ENCODE data around the gene IL16.

The IL16 gene

DNA sequence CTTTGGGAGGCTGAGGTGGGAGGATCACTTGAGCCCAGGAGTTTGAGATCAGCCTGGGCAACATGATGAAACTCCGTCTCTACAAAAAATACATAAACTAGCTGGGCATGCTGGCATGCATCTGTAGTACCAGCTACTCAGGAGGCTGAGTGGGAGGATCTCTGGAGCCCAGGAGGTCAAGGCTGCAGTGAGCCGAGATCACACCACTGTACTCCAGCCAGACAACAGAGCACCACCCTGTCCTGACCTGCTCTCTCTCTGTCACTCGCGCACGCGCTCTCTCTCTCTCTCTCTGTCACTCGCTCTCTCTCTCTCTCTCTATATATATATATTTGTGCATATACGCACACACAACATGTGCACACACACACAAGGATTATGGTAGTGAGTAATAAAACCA lies 61.8 kb downstream of the IL16 start:
- no peak for DNase-seq

GRCh38 chr15:81259760-81260298 lies 63.1 kb downstream of the IL16 start:
- no peak for DNase-seq

DNA sequence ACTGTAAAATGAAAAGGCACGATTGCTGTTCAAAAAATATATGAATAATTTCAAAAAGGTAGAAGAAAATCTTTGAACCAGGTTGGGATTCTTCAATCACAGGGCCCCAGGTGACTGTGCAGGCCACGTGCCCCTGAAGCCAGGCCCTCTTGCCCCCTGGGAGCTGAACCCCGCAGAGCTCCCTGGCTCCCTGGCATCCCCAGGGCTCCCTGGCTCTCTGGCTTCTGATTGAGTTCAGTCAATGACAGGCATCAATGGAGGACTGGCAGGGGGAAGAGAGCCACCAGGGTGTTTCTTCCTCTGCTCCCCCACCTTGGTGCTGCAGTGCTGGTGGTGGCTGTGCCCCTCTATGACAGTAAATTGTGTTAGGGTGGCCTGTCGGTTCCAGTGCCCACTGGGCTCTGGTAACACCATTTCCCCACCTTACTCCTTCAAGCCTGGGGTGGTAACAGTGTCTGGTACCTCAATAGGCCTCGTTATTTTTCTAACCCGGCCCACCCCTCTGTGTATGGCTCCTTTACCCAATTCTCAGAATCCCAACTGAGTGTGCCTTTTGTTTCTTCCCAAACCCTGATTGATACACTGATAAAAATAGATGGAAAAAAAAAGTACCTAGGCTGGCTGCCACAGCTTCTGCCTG lies 64.6 kb downstream of the IL16 start:
- no peak for DNase-seq

- no peak for DNase-seq
Measured at GRCh38 chr15:81263477-81263876, 66.8 kb downstream of the IL16 start.

DNA sequence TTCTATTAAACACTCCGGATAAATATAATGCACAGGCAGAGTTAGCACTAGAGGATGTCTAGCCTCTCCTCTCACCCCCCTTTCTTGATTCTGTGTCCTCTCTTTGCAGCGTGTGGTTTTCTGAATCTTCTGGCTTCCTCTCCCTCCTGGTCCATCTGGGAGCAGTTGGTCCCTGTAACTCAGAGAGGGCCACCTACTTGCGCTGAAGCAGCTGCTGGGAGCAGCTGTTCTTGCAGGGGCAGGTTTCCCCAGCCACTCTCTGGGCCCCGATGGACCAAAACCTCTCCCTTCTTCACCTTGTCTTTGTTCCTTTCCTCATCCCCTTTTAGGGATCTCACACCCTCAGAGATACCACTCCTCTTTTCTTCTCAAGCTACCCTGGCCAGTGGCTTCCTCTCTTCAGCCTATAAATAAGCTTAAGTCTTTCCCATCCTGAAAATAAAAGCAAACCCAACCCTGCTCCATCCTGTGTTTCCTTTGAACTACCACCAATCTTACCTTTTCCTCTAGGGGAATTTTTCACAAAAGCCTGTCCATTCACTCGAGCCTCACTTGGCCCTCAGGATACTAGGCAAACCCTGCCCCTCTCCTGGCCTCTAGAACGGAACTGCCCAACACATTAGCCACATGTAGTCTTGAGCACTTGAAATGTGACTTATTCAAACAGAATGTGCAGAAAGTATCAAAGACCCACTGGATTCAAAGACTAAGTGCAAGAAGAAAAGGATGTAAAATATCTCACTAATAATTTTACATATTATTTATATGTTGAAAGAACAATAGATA lies 67.6 kb downstream of the IL16 start:
- no peak for DNase-seq

DNA sequence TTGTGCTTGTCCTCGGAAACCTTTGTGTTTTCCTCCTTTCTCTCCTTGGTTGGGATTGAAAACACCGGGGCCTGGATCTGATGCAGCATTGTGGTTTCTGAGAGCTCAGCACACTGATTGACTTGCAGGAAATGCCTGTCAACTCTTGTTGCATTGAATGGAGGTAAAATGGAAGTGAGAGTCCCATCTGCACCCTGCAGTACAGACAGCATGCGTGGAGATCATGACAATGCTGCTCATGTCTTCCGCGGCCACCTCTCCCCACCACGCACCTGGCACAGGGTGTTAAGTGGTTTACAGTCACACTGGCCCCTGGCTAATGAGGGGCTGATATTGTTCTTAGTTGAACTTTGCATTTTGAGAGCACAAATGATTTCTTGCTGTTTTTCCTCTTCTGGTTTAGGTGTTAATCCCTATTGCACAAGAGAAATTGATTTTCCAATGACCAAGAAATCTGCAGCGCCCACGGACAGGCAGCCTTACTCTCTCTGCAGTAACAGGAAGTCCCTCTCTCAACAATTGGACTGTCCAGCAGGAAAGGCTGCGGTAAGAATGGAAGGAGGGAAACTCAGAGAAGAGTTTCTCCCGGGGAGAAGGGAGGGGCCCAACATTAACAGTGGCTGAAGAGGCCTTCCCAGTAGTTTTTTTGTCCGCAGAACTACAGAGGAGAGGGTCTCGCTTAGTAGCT lies 68.7 kb downstream of the IL16 start:
- no peak for DNase-seq

DNA sequence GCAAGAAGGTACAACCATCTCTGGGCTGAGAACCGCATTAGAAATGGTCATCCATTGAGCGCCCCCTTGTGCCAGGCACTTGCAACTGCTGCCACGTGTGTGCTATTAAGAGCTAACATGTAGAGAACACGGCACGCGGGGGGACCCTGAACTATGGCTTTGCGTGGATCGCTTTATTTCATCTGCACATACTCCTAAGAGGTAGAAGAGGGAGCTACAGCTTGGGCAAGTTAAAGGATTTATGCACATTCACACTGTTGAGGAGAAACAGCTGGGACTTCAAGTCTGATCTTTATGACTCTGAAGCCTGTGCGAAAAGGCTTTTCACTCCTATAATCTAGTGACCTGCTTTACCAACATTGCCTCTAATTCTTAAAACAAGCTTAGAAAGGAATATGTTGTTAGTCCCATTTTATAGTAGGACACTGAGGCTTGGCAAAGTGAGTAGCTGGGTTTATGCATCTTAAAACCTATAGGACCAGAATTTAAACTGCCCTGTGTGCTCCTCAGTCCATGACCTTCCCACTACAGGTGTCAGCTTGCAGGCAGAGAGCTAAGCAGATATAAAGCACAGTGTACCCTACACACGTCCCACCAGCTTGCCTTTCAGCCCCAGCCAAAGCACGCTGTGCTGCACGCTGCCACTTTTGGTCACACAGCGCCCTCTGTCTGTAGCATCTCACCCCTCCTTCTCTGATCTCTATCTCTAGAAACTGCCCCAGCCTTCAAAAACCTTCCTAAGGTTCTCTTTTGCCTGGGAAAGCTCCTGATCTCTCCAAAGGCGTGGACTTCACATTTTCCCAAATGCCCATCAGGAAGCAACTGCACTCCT lies 69.5 kb downstream of the IL16 start:
- peak; percentile 89 for DNase-seq

GRCh38 chr15:81268340-81268739 lies 71.7 kb downstream of the IL16 start:
- no peak for DNase-seq

- DNase-seq, result no peak
Measured at GRCh38 chr15:81268881-81269601, 72.4 kb downstream of the IL16 start.

GRCh38 chr15:81270188-81270587 lies 73.5 kb downstream of the IL16 start:
- DNase-seq, result no peak

DNA sequence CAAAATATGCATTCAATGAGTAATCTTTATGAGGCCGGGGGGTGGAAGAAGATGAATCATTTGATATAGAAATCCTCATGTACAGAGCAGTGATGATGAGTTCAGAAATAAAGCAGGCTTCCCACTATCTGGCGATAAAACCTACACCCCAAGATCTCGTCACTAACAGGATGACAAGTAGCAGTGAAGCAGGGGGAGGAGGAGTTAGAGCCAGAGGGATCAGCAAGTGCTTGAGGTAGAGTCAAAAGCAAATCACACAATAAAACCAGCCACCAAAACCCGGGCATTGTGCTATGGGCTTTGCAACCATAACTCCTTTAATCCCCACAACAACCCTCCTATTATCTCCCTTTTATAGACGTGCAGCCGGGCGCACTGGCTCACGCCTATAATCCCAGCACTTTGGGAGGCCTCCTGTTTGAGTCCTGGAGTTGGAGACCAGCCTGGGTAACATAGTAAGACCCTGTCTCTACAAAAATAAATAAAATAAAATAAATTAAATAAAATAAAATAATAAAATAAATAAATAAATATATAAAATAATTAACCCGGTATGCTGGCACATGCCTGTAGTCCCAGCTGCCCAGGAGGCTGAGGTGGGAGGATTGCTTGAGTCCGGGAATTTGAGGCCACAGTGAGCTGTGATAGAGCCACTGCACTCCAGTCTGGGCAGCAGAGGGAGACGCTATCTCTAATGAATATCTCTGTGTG lies 74.3 kb downstream of the IL16 start:
- no peak for DNase-seq

DNA sequence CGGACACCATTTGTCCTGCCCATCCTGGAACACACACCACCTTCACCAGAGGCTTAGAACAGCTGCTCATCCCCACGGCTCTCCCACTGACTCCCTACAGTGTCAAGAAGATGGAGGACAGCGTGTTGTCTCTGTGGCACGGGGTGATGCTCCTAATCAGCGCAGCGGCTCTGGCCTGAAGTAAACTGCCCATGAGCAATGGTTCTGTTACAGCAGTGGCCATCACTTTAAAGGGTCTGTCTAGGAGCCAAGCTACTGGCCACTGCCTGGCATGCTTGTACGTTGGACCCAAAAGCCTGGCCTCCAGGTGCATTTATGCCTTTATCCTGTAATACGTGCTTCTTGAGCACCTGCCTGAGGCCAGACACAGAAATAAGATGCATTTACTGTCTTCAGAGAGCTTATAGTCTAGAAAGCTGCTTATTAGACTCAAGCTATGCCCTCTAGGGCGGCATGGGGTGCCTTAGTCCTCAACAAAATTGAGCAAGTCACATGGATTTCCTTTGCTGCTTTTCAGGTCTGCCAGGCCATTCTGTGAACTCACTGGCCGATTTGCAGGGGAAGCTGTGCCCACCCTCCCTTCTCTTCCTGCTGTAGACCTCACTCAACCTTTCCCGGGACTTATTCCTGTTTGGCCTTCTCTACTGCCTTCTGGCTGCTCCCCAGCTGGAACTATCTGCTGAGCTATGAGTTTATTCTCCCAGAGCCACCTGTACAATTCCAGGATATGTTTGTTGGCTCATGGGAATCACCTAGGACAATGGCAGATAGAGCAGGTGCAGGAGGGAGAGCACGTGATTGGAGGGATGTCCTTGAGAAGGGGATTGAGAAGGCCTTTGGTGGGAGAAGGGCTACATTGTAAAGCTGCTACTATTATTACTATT lies 75.3 kb downstream of the IL16 start:
- DNase-seq, result no peak

GRCh38 chr15:81273200-81273599 lies 76.5 kb downstream of the IL16 start:
- no peak for DNase-seq

DNA sequence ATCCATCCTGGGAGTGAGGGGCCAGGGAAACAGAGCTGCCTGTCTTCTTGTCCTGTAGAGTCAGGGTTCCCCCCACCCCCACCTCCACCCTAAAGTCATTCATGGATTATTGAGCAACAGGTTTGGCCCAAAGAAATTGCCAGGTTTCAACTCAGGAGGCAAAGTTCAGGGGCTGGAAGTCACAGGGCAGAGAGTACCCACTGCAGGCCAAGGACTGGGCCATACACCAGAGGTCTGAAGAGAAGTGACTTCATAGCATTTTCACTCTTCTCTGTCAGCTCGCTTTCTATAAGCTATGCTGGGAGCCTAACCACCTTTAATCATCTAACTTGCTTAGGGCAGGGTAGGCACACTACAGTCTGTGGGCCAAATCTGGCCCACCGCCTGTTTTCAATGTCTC lies 77.2 kb downstream of the IL16 start:
- DNase-seq, result no peak

GRCh38 chr15:81274255-81274654 lies 77.6 kb downstream of the IL16 start:
- DNase-seq, result no peak

GRCh38 chr15:81274931-81275707 lies 78.4 kb downstream of the IL16 start:
- peak; percentile 88 for DNase-seq

GRCh38 chr15:81275711-81276392 lies 79.2 kb downstream of the IL16 start:
- no peak for DNase-seq

DNA sequence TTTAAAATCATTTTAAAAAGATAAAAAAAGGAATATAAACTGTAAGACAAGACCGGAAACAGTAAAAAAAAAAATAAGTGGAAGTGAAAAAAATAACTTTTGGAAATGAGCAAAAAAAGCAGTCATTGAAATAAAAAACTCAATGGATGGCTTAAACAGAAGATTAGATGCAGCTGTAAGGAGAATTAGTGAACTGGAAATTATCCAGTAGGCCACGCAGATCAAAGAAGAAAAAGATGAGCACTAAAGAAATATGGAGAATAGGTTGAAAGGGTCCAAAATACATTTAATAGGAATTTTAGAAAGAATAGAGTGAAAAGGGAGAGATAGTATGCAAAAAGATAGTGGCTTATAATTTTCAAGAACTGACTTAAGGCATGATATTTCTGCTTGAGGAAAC lies 80.3 kb downstream of the IL16 start:
- DNase-seq, result no peak

GRCh38 chr15:81277851-81278250 lies 81.2 kb downstream of the IL16 start:
- no peak for DNase-seq
